Neural progenitor cell (in vitro differentiated cells): ENCODE data around the gene RASGRP1.

Experiments
- EZH2 ChIP-seq: fragments of 200-600 bp; sonication (generic); IDR thresholded peaks from 2 replicates; pipeline ENCODE4 v1.6.1; 2017; ENCODE audit warnings: antibody characterized with exemption, mild to moderate bottlenecking, moderate library complexity
- EZH2phosphoT487 ChIP-seq: fragments of 200-600 bp; sonication (generic); IDR thresholded peaks from 2 replicates; pipeline ENCODE4 v1.6.1; 2017; ENCODE audit warnings: antibody characterized with exemption
- TF ChIP-seq, protein P1 (sequence below): fragments of 200-600 bp; sonication (generic); IDR thresholded peaks from 2 replicates; pipeline ENCODE4 v1.5.1; 2017; ENCODE audit warnings: antibody characterized with exemption, mild to moderate bottlenecking

- TF ChIP-seq EZH2 (no peak), EZH2phosphoT487 (no peak)
- TF ChIP-seq, protein P1, sequence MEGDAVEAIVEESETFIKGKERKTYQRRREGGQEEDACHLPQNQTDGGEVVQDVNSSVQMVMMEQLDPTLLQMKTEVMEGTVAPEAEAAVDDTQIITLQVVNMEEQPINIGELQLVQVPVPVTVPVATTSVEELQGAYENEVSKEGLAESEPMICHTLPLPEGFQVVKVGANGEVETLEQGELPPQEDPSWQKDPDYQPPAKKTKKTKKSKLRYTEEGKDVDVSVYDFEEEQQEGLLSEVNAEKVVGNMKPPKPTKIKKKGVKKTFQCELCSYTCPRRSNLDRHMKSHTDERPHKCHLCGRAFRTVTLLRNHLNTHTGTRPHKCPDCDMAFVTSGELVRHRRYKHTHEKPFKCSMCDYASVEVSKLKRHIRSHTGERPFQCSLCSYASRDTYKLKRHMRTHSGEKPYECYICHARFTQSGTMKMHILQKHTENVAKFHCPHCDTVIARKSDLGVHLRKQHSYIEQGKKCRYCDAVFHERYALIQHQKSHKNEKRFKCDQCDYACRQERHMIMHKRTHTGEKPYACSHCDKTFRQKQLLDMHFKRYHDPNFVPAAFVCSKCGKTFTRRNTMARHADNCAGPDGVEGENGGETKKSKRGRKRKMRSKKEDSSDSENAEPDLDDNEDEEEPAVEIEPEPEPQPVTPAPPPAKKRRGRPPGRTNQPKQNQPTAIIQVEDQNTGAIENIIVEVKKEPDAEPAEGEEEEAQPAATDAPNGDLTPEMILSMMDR, result no peak
Observed at GRCh38 chr15:38549222-38549621, 15.4 kb downstream of the RASGRP1 start.
